ENCODE data around the gene GPSM3.
"Not testable (repeated sequence)": the region's sequence is repeated elsewhere in the genome, so short reads cannot be mapped to it uniquely, and the experiment has no call there.

The GPSM3 gene

DNA sequence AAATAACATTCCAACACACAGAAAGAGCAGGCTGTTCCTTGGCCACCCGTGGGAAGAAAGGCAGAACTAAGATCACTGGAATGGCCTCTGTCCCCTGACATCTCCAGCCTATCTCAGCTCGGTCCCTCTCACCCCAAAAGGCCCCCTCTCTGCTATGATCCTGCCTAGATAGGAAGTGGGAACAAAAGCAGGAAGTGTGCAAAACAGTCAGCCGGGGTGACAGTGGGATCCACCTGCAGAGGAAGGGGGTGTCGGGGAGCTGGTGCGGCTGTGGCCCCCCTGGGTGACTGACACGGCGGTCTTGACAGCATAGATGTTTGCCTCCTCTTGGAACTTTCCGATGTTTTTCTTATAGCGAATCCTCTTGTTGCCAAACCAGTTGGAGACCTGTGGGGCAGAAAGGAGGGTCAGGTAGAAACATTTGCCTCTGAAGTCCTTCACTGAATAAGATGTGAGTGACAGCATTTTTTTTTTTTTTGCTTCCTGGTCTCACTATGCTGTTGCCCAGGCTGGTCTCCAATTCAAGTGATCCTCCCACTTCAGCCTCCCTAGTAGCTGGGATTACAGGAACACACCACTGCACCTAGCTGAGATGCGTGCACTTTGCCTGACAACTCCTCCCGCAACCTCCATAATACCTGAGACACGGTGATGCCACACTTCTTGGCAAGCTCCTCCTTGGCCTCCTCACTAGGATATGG is 5.3 kb downstream of the GPSM3 start:
- no peak overlapping the region for H3K9ac ChIP-seq (ENCODE audit: low read length)
- H3K4me3 ChIP-seq (ENCODE audit: insufficient read depth, low read length, poor library complexity, severe bottlenecking), result no peak overlapping the region
- no peak overlapping the region for H2AFZ ChIP-seq (ENCODE audit: low read depth, low read length, severe bottlenecking)
- no peaks in the 10 kb centered on the region for H3K9me3 ChIP-seq (ENCODE audit: insufficient read depth, low read length)
- no peaks in the 10 kb centered on the region for H3K36me3 ChIP-seq (ENCODE audit: low read length)
- TF ChIP-seq EZH2phosphoT487 (conservative IDR thresholded peaks at IDR 0.05; ENCODE audit: low read length) (no peak), CTCF (IDR thresholded peaks at IDR 0.05; ENCODE audit: insufficient read depth, low read length, poor library complexity, severe bottlenecking) (no peak)
- H3K27ac ChIP-seq (ENCODE audit: low read depth, low read length), result no peak overlapping the region
- H3K27me3 ChIP-seq (ENCODE audit: low read length), result no peaks in the 10 kb centered on the region
- H3K9me2 ChIP-seq (replicated peaks; ENCODE audit: insufficient read depth, low read length), result no peaks in the 10 kb centered on the region
- H3F3A ChIP-seq (ENCODE audit: insufficient read depth), result peaks cover 11% of the 10 kb centered on the region
- H3K4me2 ChIP-seq (ENCODE audit: low read depth, low read length, poor library complexity, severe bottlenecking), result no peak overlapping the region
- no peaks in the 10 kb centered on the region for H4K20me1 ChIP-seq (ENCODE audit: low read depth, low read length)
- peaks cover 27% of the 10 kb centered on the region for H3K79me2 ChIP-seq (ENCODE audit: insufficient read depth, low read length)

GRCh38 chr6:32186151-32186840 is 6.1 kb downstream of the GPSM3 start:
- H3K9me3 ChIP-seq (ENCODE audit: insufficient read depth, low read length); H3F3A ChIP-seq (ENCODE audit: insufficient read depth); H3K4me3 ChIP-seq (ENCODE audit: insufficient read depth, low read length, poor library complexity, severe bottlenecking); H4K20me1 ChIP-seq (ENCODE audit: low read depth, low read length); H3K4me2 ChIP-seq (ENCODE audit: low read depth, low read length, poor library complexity, severe bottlenecking); H3K9me2 ChIP-seq (replicated peaks; ENCODE audit: insufficient read depth, low read length); H3K9ac ChIP-seq (ENCODE audit: low read length); H3K27ac ChIP-seq (ENCODE audit: low read depth, low read length); H3K27me3 ChIP-seq (ENCODE audit: low read length); H3K36me3 ChIP-seq (ENCODE audit: low read length); H2AFZ ChIP-seq (ENCODE audit: low read depth, low read length, severe bottlenecking): not testable (repeated sequence)
- H3K79me2 ChIP-seq (ENCODE audit: insufficient read depth, low read length), result peaks cover 19% of the 10 kb centered on the region

- H3K4me2 ChIP-seq (ENCODE audit: low read depth, low read length, poor library complexity, severe bottlenecking); H3K4me3 ChIP-seq (ENCODE audit: insufficient read depth, low read length, poor library complexity, severe bottlenecking); H3F3A ChIP-seq (ENCODE audit: insufficient read depth); H3K36me3 ChIP-seq (ENCODE audit: low read length); H4K20me1 ChIP-seq (ENCODE audit: low read depth, low read length); H3K27ac ChIP-seq (ENCODE audit: low read depth, low read length); H3K9me3 ChIP-seq (ENCODE audit: insufficient read depth, low read length); H3K27me3 ChIP-seq (ENCODE audit: low read length); H3K9ac ChIP-seq (ENCODE audit: low read length); H3K9me2 ChIP-seq (replicated peaks; ENCODE audit: insufficient read depth, low read length); H2AFZ ChIP-seq (ENCODE audit: low read depth, low read length, severe bottlenecking): not testable (repeated sequence)
- peaks cover 17% of the 10 kb centered on the region for H3K79me2 ChIP-seq (ENCODE audit: insufficient read depth, low read length)
These were observed 6.7 kb downstream of the GPSM3 start for GRCh38 chr6:32185681-32186131.

- no peak for TF ChIP-seq EZH2phosphoT487 (conservative IDR thresholded peaks at IDR 0.05; ENCODE audit: low read length)
- no peak for TF ChIP-seq CTCF (IDR thresholded peaks at IDR 0.05; ENCODE audit: insufficient read depth, low read length, poor library complexity, severe bottlenecking)
- H3K9me2 ChIP-seq (replicated peaks; ENCODE audit: insufficient read depth, low read length), result no peaks in the 10 kb centered on the region
- H3K4me3 ChIP-seq (ENCODE audit: insufficient read depth, low read length, poor library complexity, severe bottlenecking), result no peak within 1 kb of the TSS
- no peak within 1 kb of the TSS for H3K27ac ChIP-seq (ENCODE audit: low read depth, low read length)
- no peak within 1 kb of the TSS for H3K4me2 ChIP-seq (ENCODE audit: low read depth, low read length, poor library complexity, severe bottlenecking)
- H4K20me1 ChIP-seq (ENCODE audit: low read depth, low read length), result no peaks in the 10 kb centered on the region
- H3K9me3 ChIP-seq (ENCODE audit: insufficient read depth, low read length), result no peaks in the 10 kb centered on the region
- no peaks in the 10 kb centered on the region for H3K27me3 ChIP-seq (ENCODE audit: low read length)
- H3K36me3 ChIP-seq (ENCODE audit: low read length), result no peaks in the 10 kb centered on the region
- H3K79me2 ChIP-seq (ENCODE audit: insufficient read depth, low read length), result peaks cover 14% of the 10 kb centered on the region
- H3F3A ChIP-seq (ENCODE audit: insufficient read depth), result no peaks in the 10 kb centered on the region
- no peak within 1 kb of the TSS for H3K9ac ChIP-seq (ENCODE audit: low read length)
- H2AFZ ChIP-seq (ENCODE audit: low read depth, low read length, severe bottlenecking), result no peak within 1 kb of the TSS
These were observed 8.3 kb downstream of the GPSM3 start, which contains the start of gene AGER for GRCh38 chr6:32184084-32184640. Gene AGER, minus strand, starts transcription at chr6:32184253. Its CDS starts 31 bp downstream, at chr6:32184222.
